Suprapubic skin (tissue), 4 donors: ENCODE results near the gene ARHGAP12.

Experiments
- CTCF ChIP-seq, 2 donors: fragments of 200-600 bp in 1 of 2; fragments of 450-650 bp in 1 of 2; sonication (generic) in 1 of 2; IDR thresholded peaks; one replicate each; pipeline ENCODE4 v1.5.1; 2016 to 2019; ENCODE audit warnings: antibody characterized with exemption in 2 of 2, mild to moderate bottlenecking in 1 of 2, moderate library complexity in 1 of 2
- EP300 ChIP-seq: sonication (generic); formaldehyde crosslinking; IDR thresholded peaks from one replicate; pipeline ENCODE4 v1.6.1; 2017; ENCODE audit warnings: antibody characterized with exemption
- POLR2A ChIP-seq, 2 donors: fragments of 450-650 bp; IDR thresholded peaks; one replicate each; pipeline ENCODE4 v1.6.1; 2017; ENCODE audit warnings: antibody characterized with exemption in 2 of 2, mild to moderate bottlenecking in 2 of 2, moderate library complexity in 2 of 2
- POLR2AphosphoS5 ChIP-seq, 3 donors: sonication (generic); formaldehyde crosslinking; IDR thresholded peaks; one replicate each; pipeline ENCODE4 v1.6.1; 2017; ENCODE audit warnings: antibody characterized with exemption in 3 of 3

GRCh38 chr10:31897506-31897905, 31.1 kb downstream of the ARHGAP12 start:
- TF ChIP-seq CTCF (IDR thresholded peaks at IDR 0.05), result no peak
- no peak for TF ChIP-seq POLR2A (IDR thresholded peaks at IDR 0.05)
- no peak for TF ChIP-seq EP300
- no peak for TF ChIP-seq POLR2AphosphoS5 (IDR thresholded peaks at IDR 0.05)
